SU-DHL-6 (cell line): ENCODE measurements around the gene TIMELESS.

Experiments
- H2AFZ ChIP-seq: fragments of 200-600 bp; sonication (generic); 2 replicates; pipeline ENCODE4 v1.6.1; 2014; ENCODE audit warnings: low read depth, mild to moderate bottlenecking, moderate library complexity, mixed read lengths, antibody characterized with exemption, low read length; ENCODE audit not compliant: severe bottlenecking
- H3F3A ChIP-seq: fragments of 200-600 bp; shearing (Covaris generic); 2 replicates; pipeline ENCODE4 v1.6.0; 2016; ENCODE audit warnings: antibody characterized with exemption, mild to moderate bottlenecking; ENCODE audit not compliant: insufficient read depth
- H3K27ac ChIP-seq: fragments of 200-600 bp; sonication (generic); 2 replicates; pipeline ENCODE4 v1.5.1; 2016; ENCODE audit warnings: low read depth, mild to moderate bottlenecking, low read length, moderate library complexity, mixed read lengths
- H3K27me3 ChIP-seq: fragments of 200-600 bp; sonication (generic), shearing (Covaris generic); 2 replicates; pipeline ENCODE4 v1.6.0; 2014; ENCODE audit warnings: mild to moderate bottlenecking, low read length
- H3K36me3 ChIP-seq: fragments of 200-600 bp; sonication (generic); 2 replicates; pipeline ENCODE4 v1.6.1; 2014; ENCODE audit warnings: mild to moderate bottlenecking, low read length, mixed read lengths
- H3K4me2 ChIP-seq: fragments of 300-600, 200-600 bp; shearing (Covaris generic), sonication (generic); 2 replicates; pipeline ENCODE4 v1.6.0; 2014; ENCODE audit warnings: low read length, low read depth, mild to moderate bottlenecking; ENCODE audit not compliant: poor library complexity, severe bottlenecking
- H3K4me3 ChIP-seq: fragments of 200-600 bp; sonication (generic); 2 replicates; pipeline ENCODE4 v1.5.1; 2014; ENCODE audit warnings: antibody characterized with exemption, low read length, mild to moderate bottlenecking, mixed read lengths; ENCODE audit not compliant: insufficient read depth, poor library complexity, severe bottlenecking
- H3K79me2 ChIP-seq: fragments of 200-600 bp; sonication (generic); 2 replicates; pipeline ENCODE4 v1.6.1; 2014; ENCODE audit warnings: mild to moderate bottlenecking, low read length, moderate library complexity; ENCODE audit not compliant: insufficient read depth
- H3K9ac ChIP-seq: fragments of 200-600 bp; sonication (generic); 2 replicates; pipeline ENCODE4 v1.7.0; 2014; ENCODE audit warnings: mild to moderate bottlenecking, low read length
- H3K9me2 ChIP-seq: fragments of 200-600 bp; sonication (generic); replicated peaks from 2 replicates; pipeline ENCODE4 v1.6.1; 2014; ENCODE audit warnings: low read length; ENCODE audit not compliant: insufficient read depth
- H3K9me3 ChIP-seq: fragments of 200-600 bp; sonication (generic); 2 replicates; pipeline ENCODE4 v1.6.1; 2014; ENCODE audit warnings: low read length, mixed read lengths; ENCODE audit not compliant: insufficient read depth
- H4K20me1 ChIP-seq: fragments of 200-600 bp; sonication (generic); 2 replicates; pipeline ENCODE4 v1.6.1; 2014; ENCODE audit warnings: low read depth, mild to moderate bottlenecking, antibody characterized with exemption, low read length, moderate library complexity, mixed read lengths
- CTCF ChIP-seq: fragments of 200-600 bp; sonication (generic); IDR thresholded peaks from one replicate; pipeline ENCODE4 v1.5.1; 2017; ENCODE audit warnings: antibody characterized with exemption, mild to moderate bottlenecking, low read length, moderate library complexity; ENCODE audit not compliant: insufficient read depth, poor library complexity, severe bottlenecking
- EZH2phosphoT487 ChIP-seq: fragments of 200-600 bp; sonication (generic), shearing (Covaris generic); conservative IDR thresholded peaks from 2 replicates; pipeline ENCODE4 v1.6.1; 2018; ENCODE audit warnings: mild to moderate bottlenecking, antibody characterized with exemption, low read length, moderate library complexity, mixed read lengths

The TIMELESS gene

GRCh38 chr12:56398324-56398723 is 50.9 kb downstream of the TIMELESS start:
- Histone ChIP-seq H3K36me3 (no peaks in the 10 kb centered on the region), H3K4me2 (no peak overlapping the region), H3K4me3 (no peak overlapping the region), H3K27ac (no peak overlapping the region), H3K9me2 (no peaks in the 10 kb centered on the region), H3K9me3 (no peaks in the 10 kb centered on the region), H2AFZ (no peak overlapping the region), H3K9ac (no peak overlapping the region), H3F3A (no peaks in the 10 kb centered on the region), H3K79me2 (no peaks in the 10 kb centered on the region), H4K20me1 (no peaks in the 10 kb centered on the region), H3K27me3 (no peaks in the 10 kb centered on the region)
- TF ChIP-seq EZH2phosphoT487 (no peak), CTCF (no peak)

DNA sequence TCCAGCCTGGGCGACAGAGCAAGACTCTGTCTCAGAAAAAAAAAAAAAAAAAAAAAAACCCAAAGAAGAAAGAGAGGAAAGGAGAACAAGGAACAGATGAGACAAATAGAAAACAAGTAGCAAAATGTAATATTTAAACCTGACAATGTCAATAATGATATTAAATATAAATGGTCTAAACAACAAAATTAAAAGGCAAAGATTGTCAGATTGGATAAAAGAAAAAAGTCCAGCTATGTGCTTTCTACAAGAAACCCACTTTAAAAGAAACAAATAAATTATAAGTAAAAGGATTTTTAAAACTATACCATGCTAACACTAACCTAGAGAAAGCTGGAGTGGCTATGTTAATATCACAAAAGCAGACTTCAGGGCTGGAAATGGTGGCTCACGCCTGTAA is 56.9 kb downstream of the TIMELESS start:
- Histone ChIP-seq H3K27ac (no peak overlapping the region), H3K9me2 (no peaks in the 10 kb centered on the region), H3K4me3 (no peak overlapping the region), H3K27me3 (no peaks in the 10 kb centered on the region), H3K9me3 (no peaks in the 10 kb centered on the region), H3K36me3 (no peaks in the 10 kb centered on the region), H4K20me1 (no peaks in the 10 kb centered on the region), H2AFZ (no peak overlapping the region), H3K9ac (no peak overlapping the region), H3F3A (no peaks in the 10 kb centered on the region), H3K4me2 (no peak overlapping the region), H3K79me2 (no peaks in the 10 kb centered on the region)
- no peak for TF ChIP-seq CTCF
- no peak for TF ChIP-seq EZH2phosphoT487

DNA sequence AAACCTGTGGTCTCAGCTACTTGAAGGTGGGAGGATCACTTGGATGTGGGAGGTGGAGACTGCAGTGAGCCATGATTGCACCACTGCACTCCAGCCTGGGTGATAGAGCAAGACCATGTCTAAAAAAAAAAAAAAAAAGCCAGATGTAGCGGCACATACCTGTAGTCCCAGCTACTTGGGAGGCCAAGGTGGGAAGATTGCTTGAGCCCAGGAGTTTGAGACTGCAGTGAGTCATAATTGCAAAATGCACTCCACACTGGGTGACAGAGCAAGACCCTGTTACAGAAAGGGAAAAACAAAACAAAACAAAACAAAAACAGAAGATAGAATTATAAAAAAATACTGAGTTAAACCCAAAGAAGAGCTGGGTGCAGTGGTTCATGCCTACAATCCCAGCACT is 57.5 kb downstream of the TIMELESS start:
- Histone ChIP-seq H3K9me3 (no peaks in the 10 kb centered on the region), H3K9ac (no peak overlapping the region), H3F3A (no peaks in the 10 kb centered on the region), H3K36me3 (no peaks in the 10 kb centered on the region), H2AFZ (no peak overlapping the region), H3K9me2 (no peaks in the 10 kb centered on the region), H3K79me2 (no peaks in the 10 kb centered on the region), H3K27ac (no peak overlapping the region), H3K4me2 (no peak overlapping the region), H4K20me1 (no peaks in the 10 kb centered on the region), H3K4me3 (no peak overlapping the region), H3K27me3 (no peaks in the 10 kb centered on the region)
- TF ChIP-seq CTCF (no peak), EZH2phosphoT487 (no peak)

GRCh38 chr12:56389412-56389811 is 59.8 kb downstream of the TIMELESS start:
- Histone ChIP-seq H3F3A (no peaks in the 10 kb centered on the region), H3K79me2 (no peaks in the 10 kb centered on the region), H3K9me2 (no peaks in the 10 kb centered on the region), H3K4me3 (no peak overlapping the region), H3K27me3 (no peaks in the 10 kb centered on the region), H2AFZ (no peak overlapping the region), H3K36me3 (no peaks in the 10 kb centered on the region), H3K9me3 (no peaks in the 10 kb centered on the region), H3K27ac (no peak overlapping the region), H3K9ac (no peak overlapping the region), H4K20me1 (no peaks in the 10 kb centered on the region), H3K4me2 (no peak overlapping the region)
- TF ChIP-seq CTCF (no peak), EZH2phosphoT487 (no peak)
